ENCODE results near the gene OSBPL10. TPM values are rescaled to one million over a fixed set of nuclear protein-coding genes. Genes with fewer than 3 reads are reported as not detected.

Gene OSBPL10
- total RNA-seq, 1 donor from 2014 or later = 18.8 TPM

- no peak for DNase-seq
- Histone ChIP-seq H3K4me3 (no peak overlapping the region), H3K36me3 (no peaks in the 10 kb centered on the region), H3K27ac (no peak overlapping the region), H3K4me1 (no peaks in the 10 kb centered on the region), H3K27me3 (ENCODE audit: low read depth) (no peaks in the 10 kb centered on the region), H3K9me3 (no peaks in the 10 kb centered on the region)
- no peak for TF ChIP-seq CTCF (IDR thresholded peaks at IDR 0.05)
- intact Hi-C loops (cut with DNase I) = no loop called here
- no peak for ATAC-seq
Measured at GRCh38 chr3:31744913-31745312, 236.1 kb downstream of the OSBPL10 start.

- no peak for ATAC-seq
- intact Hi-C loops (cut with DNase I) = no loop called here
- no peak for DNase-seq
Measured at GRCh38 chr3:31743331-31744089, 237.6 kb downstream of the OSBPL10 start.

GRCh38 chr3:31740397-31740796, 240.7 kb downstream of the OSBPL10 start:
- DNase-seq (no peak), ATAC-seq (no peak)
- Histone ChIP-seq H3K27me3 (ENCODE audit: low read depth) (no peaks in the 10 kb centered on the region), H3K4me3 (no peak overlapping the region), H3K9me3 (no peaks in the 10 kb centered on the region), H3K36me3 (no peaks in the 10 kb centered on the region), H3K4me1 (no peaks in the 10 kb centered on the region), H3K27ac (no peak overlapping the region)
- intact Hi-C loops (cut with DNase I) = no loop called here
- no peak for TF ChIP-seq CTCF (IDR thresholded peaks at IDR 0.05)

More at GRCh38 chr3:31743331-31744089, 237.6 kb downstream of the OSBPL10 start:
- Histone ChIP-seq H3K4me1 (no peaks in the 10 kb centered on the region), H3K9me3 (no peaks in the 10 kb centered on the region), H3K36me3 (no peaks in the 10 kb centered on the region), H3K27ac (no peak overlapping the region), H3K27me3 (ENCODE audit: low read depth) (no peaks in the 10 kb centered on the region), H3K4me3 (no peak overlapping the region)
- TF ChIP-seq CTCF (IDR thresholded peaks at IDR 0.05) = no peak

- Histone ChIP-seq H3K9me3 (no peaks in the 10 kb centered on the region), H3K4me3 (no peak overlapping the region), H3K27me3 (ENCODE audit: low read depth) (no peaks in the 10 kb centered on the region), H3K36me3 (no peaks in the 10 kb centered on the region), H3K4me1 (peaks cover 9% of the 10 kb centered on the region), H3K27ac (no peak overlapping the region)
- no peak for ATAC-seq
- TF ChIP-seq CTCF (IDR thresholded peaks at IDR 0.05) = no peak
- intact Hi-C loops (cut with DNase I) = no loop called here
- DNase-seq = no peak
Measured at GRCh38 chr3:31738412-31738811, 242.7 kb downstream of the OSBPL10 start.

- no peak for TF ChIP-seq CTCF (IDR thresholded peaks at IDR 0.05)
- Histone ChIP-seq H3K36me3 (no peaks in the 10 kb centered on the region), H3K27me3 (ENCODE audit: low read depth) (no peaks in the 10 kb centered on the region), H3K27ac (no peak overlapping the region), H3K9me3 (no peaks in the 10 kb centered on the region), H3K4me1 (peaks cover 16% of the 10 kb centered on the region), H3K4me3 (no peak overlapping the region)
- no peak for DNase-seq
- intact Hi-C loops (cut with DNase I) = no loop called here
- ATAC-seq = no peak
Measured at GRCh38 chr3:31735667-31736066, 245.4 kb downstream of the OSBPL10 start.

Measured in lower lobe of right lung (tissue), 2 donors.